Eye (tissue), 1 donor: ENCODE data around the gene RAD50.

Experiments used
- DNase-seq: peaks from one replicate; pipeline ENCODE4 v3.0.0-alpha.2; 2015

RAD50 gene

GRCh38 chr5:132663771-132664695, 107.3 kb downstream of the RAD50 start:
- DNase-seq, result no peak

DNA sequence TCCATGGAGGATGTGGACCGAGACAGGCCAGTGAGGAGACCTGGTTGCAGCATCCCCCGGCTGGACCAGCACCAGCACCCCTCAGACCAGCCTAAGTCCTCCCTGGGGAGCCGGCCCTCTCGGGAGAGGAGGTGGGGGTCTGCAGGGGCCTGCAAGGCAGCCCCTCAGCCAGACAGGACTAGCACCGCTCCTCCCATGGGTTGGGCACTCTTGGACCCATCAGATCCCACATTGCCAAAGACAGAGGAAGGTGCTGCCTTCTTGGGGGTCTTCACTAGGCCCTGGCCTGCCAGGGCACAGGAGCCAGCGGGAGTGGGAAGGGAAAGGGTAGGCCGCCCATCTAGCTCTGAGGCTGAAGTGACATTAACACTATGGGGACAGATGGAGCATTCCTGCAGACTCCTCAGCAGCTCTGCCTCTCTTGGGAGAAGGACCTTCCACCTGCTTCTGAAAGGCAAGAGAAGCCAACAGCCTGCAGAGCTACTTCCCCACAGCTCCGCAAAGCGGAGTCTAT, 108.0 kb downstream of the RAD50 start:
- DNase-seq, result no peak

DNA sequence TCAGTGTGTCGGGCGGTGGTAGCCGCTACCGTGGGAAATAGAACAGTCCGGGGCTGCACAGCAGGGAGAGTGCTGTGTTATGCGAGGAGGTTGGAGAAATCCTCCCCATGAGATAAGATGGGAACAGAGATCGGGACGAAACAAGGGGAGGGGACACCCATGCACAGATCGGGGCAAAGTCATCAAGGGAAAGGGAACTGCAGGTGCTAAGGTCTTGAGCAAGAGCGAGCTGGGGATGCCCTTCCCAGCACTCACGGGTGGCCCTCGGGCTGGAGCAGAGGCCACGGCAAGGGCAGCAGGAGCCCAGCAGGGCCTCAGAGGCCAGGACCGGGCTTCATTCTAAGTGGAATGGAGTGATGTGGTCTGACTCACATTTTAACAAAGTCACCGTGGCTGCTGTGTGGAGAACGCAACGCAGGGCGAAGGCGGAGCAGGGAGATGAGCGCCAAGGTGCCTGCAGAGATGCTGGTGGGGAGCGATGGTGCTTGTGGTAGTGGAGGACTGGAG, 108.8 kb downstream of the RAD50 start:
- DNase-seq, result no peak

DNA sequence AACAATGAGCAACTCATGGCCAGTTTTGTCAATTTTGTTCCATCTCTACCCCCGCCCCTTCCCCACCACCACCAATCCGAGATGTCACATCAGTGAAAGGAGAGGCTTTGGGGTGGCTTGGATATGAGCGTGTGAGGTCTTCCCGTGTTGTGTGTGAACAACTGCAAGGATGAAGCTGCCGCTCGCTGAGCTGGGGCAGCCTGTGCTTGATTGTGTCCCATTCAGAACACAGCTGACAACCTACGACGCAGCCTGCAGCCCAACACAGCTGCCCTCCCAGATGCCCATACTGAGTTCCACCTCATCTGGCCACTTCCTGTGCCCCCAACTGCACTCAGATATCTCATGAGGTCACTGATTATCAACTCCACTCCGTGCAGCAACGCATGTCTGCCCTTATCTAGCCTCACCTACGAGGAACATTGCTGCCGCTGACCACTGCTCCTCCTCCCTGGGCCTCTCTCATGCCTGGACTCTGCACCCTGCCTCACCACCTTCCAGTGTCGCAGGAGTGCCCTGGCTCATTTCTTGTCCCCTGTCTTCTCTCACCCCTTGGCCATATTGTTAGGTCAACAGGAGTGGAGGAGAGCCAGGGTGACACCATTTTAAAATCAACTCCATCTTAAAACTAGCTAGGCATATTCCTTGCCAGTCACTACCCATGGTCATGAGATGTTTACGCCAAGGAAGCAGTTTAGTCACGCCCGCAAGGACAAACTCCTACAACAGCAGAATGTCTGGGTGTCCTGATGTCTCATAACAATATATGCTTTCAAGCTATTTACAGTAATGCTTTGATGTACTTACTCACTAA, 109.7 kb downstream of the RAD50 start:
- no peak for DNase-seq

- DNase-seq, result no peak
Measured at GRCh38 chr5:132667309-132667708, 110.5 kb downstream of the RAD50 start.

GRCh38 chr5:132667761-132668705, 111.3 kb downstream of the RAD50 start:
- no peak for DNase-seq

DNA sequence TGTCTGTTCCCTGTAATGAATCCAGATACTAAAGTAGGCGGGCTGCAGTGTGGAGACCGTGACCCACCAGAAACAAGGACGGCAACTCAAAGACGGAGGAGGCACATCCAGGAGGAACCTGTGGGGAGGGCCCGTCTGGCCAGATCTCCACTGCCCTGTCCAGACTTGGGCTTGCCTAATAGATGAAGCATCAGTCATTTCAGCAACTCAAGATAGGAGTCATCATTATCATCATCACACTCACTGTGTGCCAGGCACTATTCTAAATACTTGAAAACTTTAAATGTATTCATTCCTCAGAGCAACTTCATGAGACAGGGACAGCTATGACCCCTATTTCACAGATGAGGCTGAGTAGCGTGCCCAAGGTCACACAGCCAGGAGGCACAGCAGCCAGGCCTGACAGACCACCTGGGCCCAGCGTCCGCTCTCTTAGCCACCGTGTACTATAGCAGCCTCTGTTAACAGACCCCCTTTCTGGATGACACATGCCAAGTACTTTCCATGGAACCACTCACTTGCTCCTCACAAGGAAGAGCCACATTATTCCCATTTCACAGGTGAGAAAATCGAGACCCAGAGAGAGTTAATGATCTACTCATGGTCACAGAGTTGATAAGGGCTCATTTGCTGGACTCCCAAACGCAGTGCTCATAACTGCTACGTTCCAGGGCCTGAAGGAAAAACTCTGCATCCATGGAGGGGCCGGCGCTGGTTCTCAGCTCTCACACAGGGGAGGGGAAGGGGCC, 112.1 kb downstream of the RAD50 start:
- no peak for DNase-seq

- no peak for DNase-seq
Measured at GRCh38 chr5:132669455-132669820, 112.7 kb downstream of the RAD50 start.

- no peak for DNase-seq
Measured at GRCh38 chr5:132669966-132670882, 113.4 kb downstream of the RAD50 start.

GRCh38 chr5:132671000-132671399, 114.2 kb downstream of the RAD50 start:
- no peak for DNase-seq

DNA sequence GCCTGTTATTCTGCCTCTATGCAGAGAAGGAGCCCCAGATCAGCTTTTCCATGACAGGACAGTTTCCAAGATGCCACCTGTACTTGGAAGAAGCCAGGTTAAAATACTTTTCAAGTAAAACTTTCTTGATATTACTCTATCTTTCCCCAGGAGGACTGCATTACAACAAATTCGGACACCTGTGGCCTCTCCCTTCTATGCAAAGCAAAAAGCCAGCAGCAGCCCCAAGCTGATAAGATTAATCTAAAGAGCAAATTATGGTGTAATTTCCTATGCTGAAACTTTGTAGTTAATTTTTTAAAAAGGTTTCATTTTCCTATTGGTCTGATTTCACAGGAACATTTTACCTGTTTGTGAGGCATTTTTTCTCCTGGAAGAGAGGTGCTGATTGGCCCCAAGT, 116.7 kb downstream of the RAD50 start:
- DNase-seq, result no peak

GRCh38 chr5:132673939-132674630, 117.3 kb downstream of the RAD50 start, which contains the start of gene IL4:
TSS of gene IL4 (plus strand) at chr5:132673989. CDS start at chr5:132674051, 62 bp downstream.
- DNase-seq, result no peak

- no peak for DNase-seq
Measured at GRCh38 chr5:132674671-132675506, 118.1 kb downstream of the RAD50 start.

DNA sequence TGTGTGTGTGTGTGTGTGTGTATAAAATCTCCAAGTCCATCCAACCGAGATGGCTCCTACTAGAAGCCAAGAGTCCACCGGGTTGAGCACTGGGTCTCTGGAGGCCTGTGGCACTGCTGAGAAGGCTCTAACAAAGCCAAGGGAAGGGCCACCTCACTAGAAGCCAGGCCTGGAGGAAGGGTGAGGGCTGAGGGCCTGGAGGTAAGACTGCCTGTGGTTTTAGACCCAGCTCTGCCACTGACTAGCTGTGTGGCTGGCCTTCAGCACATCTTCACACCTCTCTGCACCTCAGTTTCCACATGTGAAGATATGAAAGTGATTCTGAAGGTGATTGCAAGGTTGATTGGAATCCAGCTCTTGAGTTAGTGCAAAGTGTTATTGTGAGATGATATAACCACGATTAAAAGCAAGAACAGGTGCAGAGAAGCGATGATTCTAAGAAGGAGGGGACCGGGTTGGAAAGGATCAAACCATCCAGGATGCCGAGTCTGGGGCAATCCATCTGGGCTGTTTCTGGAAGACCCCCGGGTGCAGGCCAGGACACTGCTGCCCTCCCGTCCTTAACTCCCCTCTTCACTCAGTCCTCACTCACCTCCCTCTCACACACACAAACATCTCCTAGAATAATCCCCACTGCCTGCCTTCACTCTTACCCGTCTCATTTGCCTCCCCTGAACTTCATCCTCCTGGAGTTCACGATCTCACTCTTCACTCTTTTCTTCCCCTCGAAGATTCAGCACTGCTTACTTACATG, 119.3 kb downstream of the RAD50 start:
- no peak for DNase-seq

GRCh38 chr5:132677191-132677590, 120.4 kb downstream of the RAD50 start:
- DNase-seq, result peak; percentile 21

DNA sequence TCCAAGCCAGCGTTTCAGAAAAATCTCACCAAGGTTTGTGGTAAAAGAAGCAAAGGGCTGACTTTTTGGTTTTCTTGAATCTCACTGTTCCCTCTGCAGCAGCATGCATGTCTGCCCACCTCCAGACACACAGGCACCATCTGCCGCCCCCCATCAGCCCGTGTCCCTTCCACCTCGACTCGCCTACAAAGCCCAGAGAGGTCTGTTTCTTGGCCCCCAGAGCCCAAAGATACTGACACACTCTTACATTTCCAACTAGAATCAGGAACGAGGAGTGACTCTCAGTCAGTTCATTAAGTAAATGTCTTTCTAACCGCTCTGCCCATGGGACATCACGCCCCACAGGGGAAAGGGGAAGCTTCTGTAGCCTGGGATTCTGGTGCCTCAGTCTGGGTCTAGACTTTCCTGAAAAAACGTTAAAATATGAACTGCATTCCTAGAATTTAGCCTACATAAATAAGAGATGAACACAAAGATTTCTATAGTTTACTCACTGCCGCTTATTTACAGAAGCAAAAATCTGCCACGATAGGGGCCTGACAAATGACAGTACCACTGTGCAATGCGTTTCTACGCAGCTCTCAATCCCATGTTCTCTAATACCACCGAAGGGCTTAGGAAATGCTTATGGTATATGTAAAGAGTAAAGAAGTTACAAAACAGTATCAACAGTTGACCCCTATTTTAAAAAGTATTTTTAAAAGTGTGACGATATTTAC, 121.1 kb downstream of the RAD50 start:
- DNase-seq, result no peak

DNA sequence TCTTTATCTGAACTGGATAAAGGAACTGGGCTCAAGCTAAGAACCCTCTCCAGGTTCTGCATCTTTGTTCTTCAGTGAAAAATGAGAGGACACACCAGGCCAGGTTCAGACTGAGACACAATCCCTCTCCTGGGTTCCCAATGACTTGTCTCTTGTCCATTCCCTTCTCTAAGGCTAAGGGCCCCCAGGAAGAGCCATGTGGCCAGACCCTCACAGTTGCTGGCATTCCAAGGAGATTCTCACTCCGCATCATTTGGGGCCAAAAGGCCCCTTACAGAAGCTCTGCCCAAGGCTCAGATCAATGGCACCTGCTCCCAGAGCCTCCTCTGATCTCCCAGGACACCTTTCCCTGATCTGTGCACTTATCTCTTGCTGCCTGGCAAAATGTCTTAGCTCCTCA, 122.0 kb downstream of the RAD50 start:
- no peak for DNase-seq
